Measurements from ENCODE around the gene AGPAT1.

The AGPAT1 gene

GRCh38 chr6:32185681-32186131 is 9.8 kb upstream of the AGPAT1 start:
- peak; percentile 84 for DNase-seq

GRCh38 chr6:32184084-32184640 is 8.3 kb upstream of the AGPAT1 start, which contains the start of gene AGER:
Gene AGER, minus strand, starts transcription at chr6:32184253. Its CDS starts 31 bp downstream, at chr6:32184222.
- no peak for DNase-seq

- no peak for DNase-seq
Measured at GRCh38 chr6:32183483-32184083, 7.7 kb upstream of the AGPAT1 start.

- no peak for DNase-seq
Measured at GRCh38 chr6:32183030-32183429, 7.1 kb upstream of the AGPAT1 start.

GRCh38 chr6:32182555-32182981 is 6.7 kb upstream of the AGPAT1 start:
- DNase-seq: no peak

GRCh38 chr6:32181915-32182529 is 6.1 kb upstream of the AGPAT1 start:
- no peak for DNase-seq

- no peak for DNase-seq
Measured at GRCh38 chr6:32181148-32181702, 5.3 kb upstream of the AGPAT1 start.

GRCh38 chr6:32179766-32180405 is 4.0 kb upstream of the AGPAT1 start:
- DNase-seq: no peak

GRCh38 chr6:32178547-32179440 is 2.9 kb upstream of the AGPAT1 start:
- no peak for DNase-seq

GRCh38 chr6:32177788-32178546 is 2.1 kb upstream of the AGPAT1 start, which contains the start of gene RNF5:
Gene RNF5, plus strand, starts transcription at chr6:32178405. Its CDS starts 107 bp downstream, at chr6:32178512.
- DNase-seq: peak; percentile 100

- DNase-seq: no peak
Measured at GRCh38 chr6:32177183-32177787, 1.4 kb upstream of the AGPAT1 start.

GRCh38 chr6:32176476-32177182 is 745 bp upstream of the AGPAT1 start:
- DNase-seq: no peak

GRCh38 chr6:32175322-32175710 is 568 bp downstream of the AGPAT1 start:
- no peak for DNase-seq

- no peak for DNase-seq
Measured at GRCh38 chr6:32174416-32174815, 1.5 kb downstream of the AGPAT1 start.

- no peak for DNase-seq
Measured at GRCh38 chr6:32173051-32173727, 2.7 kb downstream of the AGPAT1 start.

- DNase-seq: no peak
Measured at GRCh38 chr6:32171234-32171633, 4.7 kb downstream of the AGPAT1 start.

GRCh38 chr6:32170294-32170693 is 5.6 kb downstream of the AGPAT1 start:
- DNase-seq: no peak

GRCh38 chr6:32168807-32169591 is 6.9 kb downstream of the AGPAT1 start:
- peak; percentile 67 for DNase-seq

- DNase-seq: no peak
Measured at GRCh38 chr6:32168350-32168749, 7.5 kb downstream of the AGPAT1 start.
